ENCODE data around the gene C3orf70.
A peak's percentile ranks its signal among the peaks of the same experiment; 100 is the strongest.

The C3orf70 gene

GRCh38 chr3:185063431-185063830 is 89.4 kb downstream of the C3orf70 start:
- TF ChIP-seq POLR2A (IDR thresholded peaks at IDR 0.05; ENCODE audit: low read depth, low read length): no peak
- DNase-seq (ENCODE audit: insufficient read length, low spot score) (no peak), FAIRE-seq (no peak)

GRCh38 chr3:185062191-185062590 is 90.7 kb downstream of the C3orf70 start:
- TF ChIP-seq POLR2A (IDR thresholded peaks at IDR 0.05; ENCODE audit: low read depth, low read length): no peak
- DNase-seq (ENCODE audit: insufficient read length, low spot score) (no peak), FAIRE-seq (no peak)

- FAIRE-seq (no peak), DNase-seq (ENCODE audit: insufficient read length, low spot score) (no peak)
- TF ChIP-seq POLR2A (IDR thresholded peaks at IDR 0.05; ENCODE audit: low read depth, low read length): no peak
Measured at GRCh38 chr3:185060655-185061054, 92.2 kb downstream of the C3orf70 start.

GRCh38 chr3:185059766-185060165 is 93.1 kb downstream of the C3orf70 start:
- DNase-seq (ENCODE audit: insufficient read length, low spot score) (no peak), FAIRE-seq (no peak)
- TF ChIP-seq POLR2A (IDR thresholded peaks at IDR 0.05; ENCODE audit: low read depth, low read length): no peak

GRCh38 chr3:185058796-185059195 is 94.1 kb downstream of the C3orf70 start:
- no peak for FAIRE-seq
- TF ChIP-seq POLR2A (IDR thresholded peaks at IDR 0.05; ENCODE audit: low read depth, low read length): no peak
- no peak for DNase-seq (ENCODE audit: insufficient read length, low spot score)

GRCh38 chr3:185057829-185058228 is 95.0 kb downstream of the C3orf70 start:
- no peak for DNase-seq (ENCODE audit: insufficient read length, low spot score)
- no peak for TF ChIP-seq POLR2A (IDR thresholded peaks at IDR 0.05; ENCODE audit: low read depth, low read length)
- no peak for FAIRE-seq

- DNase-seq (ENCODE audit: insufficient read length, low spot score): no peak
- no peak for TF ChIP-seq POLR2A (IDR thresholded peaks at IDR 0.05; ENCODE audit: low read depth, low read length)
- peak; percentile 20 for FAIRE-seq
Measured at GRCh38 chr3:185056908-185057307, 96.0 kb downstream of the C3orf70 start.

GRCh38 chr3:185052631-185053030 is 100.2 kb downstream of the C3orf70 start:
- DNase-seq (ENCODE audit: insufficient read length, low spot score) (no peak), FAIRE-seq (no peak)
- TF ChIP-seq POLR2A (IDR thresholded peaks at IDR 0.05; ENCODE audit: low read depth, low read length): no peak

GRCh38 chr3:185051801-185052200 is 101.1 kb downstream of the C3orf70 start:
- DNase-seq (ENCODE audit: insufficient read length, low spot score): no peak
- TF ChIP-seq POLR2A (IDR thresholded peaks at IDR 0.05; ENCODE audit: low read depth, low read length): no peak
- no peak for FAIRE-seq

- no peak for TF ChIP-seq POLR2A (IDR thresholded peaks at IDR 0.05; ENCODE audit: low read depth, low read length)
- FAIRE-seq: no peak
- DNase-seq (ENCODE audit: insufficient read length, low spot score): no peak
Measured at GRCh38 chr3:185049710-185050109, 103.2 kb downstream of the C3orf70 start.

- FAIRE-seq (no peak), DNase-seq (ENCODE audit: insufficient read length, low spot score) (no peak)
- no peak for TF ChIP-seq POLR2A (IDR thresholded peaks at IDR 0.05; ENCODE audit: low read depth, low read length)
Measured at GRCh38 chr3:185046603-185047002, 106.3 kb downstream of the C3orf70 start.

GRCh38 chr3:185046164-185046515 is 106.7 kb downstream of the C3orf70 start:
- FAIRE-seq: no peak
- TF ChIP-seq POLR2A (IDR thresholded peaks at IDR 0.05; ENCODE audit: low read depth, low read length): no peak
- DNase-seq (ENCODE audit: insufficient read length, low spot score): no peak

GRCh38 chr3:185042312-185043050 is 110.4 kb downstream of the C3orf70 start:
- FAIRE-seq: no peak
- no peak for TF ChIP-seq POLR2A (IDR thresholded peaks at IDR 0.05; ENCODE audit: low read depth, low read length)
- no peak for DNase-seq (ENCODE audit: insufficient read length, low spot score)

GRCh38 chr3:185041540-185041939 is 111.3 kb downstream of the C3orf70 start:
- TF ChIP-seq POLR2A (IDR thresholded peaks at IDR 0.05; ENCODE audit: low read depth, low read length): no peak
- FAIRE-seq (no peak), DNase-seq (ENCODE audit: insufficient read length, low spot score) (no peak)

- no peak for FAIRE-seq
- DNase-seq (ENCODE audit: insufficient read length, low spot score): no peak
- no peak for TF ChIP-seq POLR2A (IDR thresholded peaks at IDR 0.05; ENCODE audit: low read depth, low read length)
Measured at GRCh38 chr3:185040425-185040824, 112.4 kb downstream of the C3orf70 start.

- FAIRE-seq (no peak), DNase-seq (ENCODE audit: insufficient read length, low spot score) (no peak)
- no peak for TF ChIP-seq POLR2A (IDR thresholded peaks at IDR 0.05; ENCODE audit: low read depth, low read length)
Measured at GRCh38 chr3:185037801-185038200, 115.1 kb downstream of the C3orf70 start.
